ENCODE measurements around the gene UTF1. TPM values are rescaled to one million over a fixed set of nuclear protein-coding genes. Genes with fewer than 3 reads are reported as not detected.

Gene UTF1
- total RNA-seq, 2 donors from 2014 or later = 9.2 TPM; not detected in 1

GRCh38 chr10:133245439-133246235, 15.6 kb downstream of the UTF1 start:
- peaks cover 7% of the 10 kb centered on the region for H3K27me3 ChIP-seq (replicated peaks; ENCODE audit: insufficient read depth)
- 62% methylated on average over 30 of the region's 33 CpGs for WGBS

GRCh38 chr10:133246236-133246626, 16.2 kb downstream of the UTF1 start:
- Histone ChIP-seq H3K9me3 (no peaks in the 10 kb centered on the region), H3K27ac (no peak overlapping the region), H3K36me3 (no peaks in the 10 kb centered on the region), H3K4me3 (no peak overlapping the region), H3K4me1 (replicated peaks) (no peaks in the 10 kb centered on the region), H3K27me3 (replicated peaks; ENCODE audit: insufficient read depth) (peaks cover 7% of the 10 kb centered on the region)
- no peak for DNase-seq (ENCODE audit: low spot score)
- intact Hi-C loops (cut with DNase I) = no loop called here
- 66% methylated on average over 12 of the region's 12 CpGs for WGBS
- no peak for TF ChIP-seq POLR2AphosphoS5 (IDR thresholded peaks at IDR 0.05)
- TF ChIP-seq CTCF (IDR thresholded peaks at IDR 0.05) = no peak
- TF ChIP-seq POLR2A (IDR thresholded peaks at IDR 0.05) = no peak

More at GRCh38 chr10:133245439-133246235, 15.6 kb downstream of the UTF1 start:
- no peak overlapping the region for H3K4me3 ChIP-seq
- no peak overlapping the region for H3K27ac ChIP-seq
- H3K9me3 ChIP-seq = no peaks in the 10 kb centered on the region
- no peak for TF ChIP-seq POLR2A (IDR thresholded peaks at IDR 0.05)
- TF ChIP-seq CTCF (IDR thresholded peaks at IDR 0.05) = no peak
- TF ChIP-seq POLR2AphosphoS5 (IDR thresholded peaks at IDR 0.05) = no peak
- no peaks in the 10 kb centered on the region for H3K36me3 ChIP-seq
- H3K4me1 ChIP-seq (replicated peaks) = no peaks in the 10 kb centered on the region
- DNase-seq (ENCODE audit: low spot score) = no peak
- intact Hi-C loops (cut with DNase I) = no loop called here

DNA sequence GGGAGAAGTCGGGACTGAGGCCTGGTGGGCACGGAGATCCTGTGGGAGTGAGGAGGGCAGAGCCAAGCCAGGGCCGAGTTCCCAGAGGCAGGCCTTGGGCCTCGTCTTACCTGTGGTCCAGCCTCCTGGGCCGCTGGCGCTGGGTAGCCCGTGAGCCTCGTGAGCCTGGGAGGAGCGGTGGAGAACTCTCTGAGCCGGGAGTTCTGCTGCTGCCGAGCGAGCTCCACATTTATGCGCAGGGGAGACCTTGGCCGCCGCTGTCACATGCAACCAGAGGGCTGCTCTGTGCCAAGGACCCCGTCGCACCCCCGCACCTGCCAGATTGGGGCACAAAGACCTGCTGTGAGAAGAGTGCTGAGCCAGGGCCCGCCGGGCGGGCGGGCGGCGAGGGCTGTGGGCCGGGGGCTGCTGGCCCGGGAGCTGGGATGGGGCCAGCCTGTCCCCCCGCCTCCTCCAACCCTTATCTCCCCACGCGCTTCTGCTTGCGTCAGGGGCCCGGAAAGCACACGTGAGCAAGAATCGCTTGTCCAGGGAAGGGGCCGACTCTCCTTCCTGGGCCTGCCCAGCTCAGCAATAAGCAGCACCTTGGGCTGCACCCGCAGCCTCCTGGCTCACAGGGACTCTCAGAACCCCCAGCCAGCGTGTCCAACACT, 17.8 kb downstream of the UTF1 start:
- H3K4me3 ChIP-seq = no peak overlapping the region
- intact Hi-C loops (cut with DNase I) = no loop called here
- no peaks in the 10 kb centered on the region for H3K9me3 ChIP-seq
- H3K4me1 ChIP-seq (replicated peaks) = no peaks in the 10 kb centered on the region
- no peaks in the 10 kb centered on the region for H3K36me3 ChIP-seq
- peaks cover 7% of the 10 kb centered on the region for H3K27me3 ChIP-seq (replicated peaks; ENCODE audit: insufficient read depth)
- 80% methylated on average over 34 of the region's 36 CpGs for WGBS
- DNase-seq (ENCODE audit: low spot score) = no peak
- no peak overlapping the region for H3K27ac ChIP-seq
- TF ChIP-seq POLR2AphosphoS5 (IDR thresholded peaks at IDR 0.05) (no peak), POLR2A (IDR thresholded peaks at IDR 0.05) (no peak), CTCF (IDR thresholded peaks at IDR 0.05) (no peak)

DNA sequence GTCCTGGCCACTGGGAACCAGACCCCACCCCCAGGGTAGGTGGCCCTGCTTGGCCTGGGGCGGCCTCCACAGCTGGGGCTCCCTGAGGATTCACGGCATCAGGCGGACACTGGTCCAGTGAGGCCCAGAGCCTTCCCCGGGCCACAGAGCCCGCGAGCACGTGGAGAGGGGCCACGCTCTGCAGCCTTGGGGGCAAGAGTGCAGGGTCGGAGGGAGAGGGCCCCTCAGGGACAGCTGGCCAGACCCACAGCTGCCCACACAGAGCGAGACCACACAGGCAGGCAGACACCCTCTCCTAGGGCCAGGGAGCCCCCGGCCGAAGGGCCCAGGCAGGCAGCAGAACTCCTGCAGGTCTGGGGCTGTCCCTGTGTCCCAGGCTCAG, 18.3 kb downstream of the UTF1 start:
- Histone ChIP-seq H3K4me3 (no peak overlapping the region), H3K27ac (no peak overlapping the region), H3K27me3 (replicated peaks; ENCODE audit: insufficient read depth) (peaks cover 7% of the 10 kb centered on the region), H3K4me1 (replicated peaks) (no peaks in the 10 kb centered on the region), H3K9me3 (no peaks in the 10 kb centered on the region), H3K36me3 (no peaks in the 10 kb centered on the region)
- no peak for TF ChIP-seq CTCF (IDR thresholded peaks at IDR 0.05)
- no peak for TF ChIP-seq POLR2A (IDR thresholded peaks at IDR 0.05)
- TF ChIP-seq POLR2AphosphoS5 (IDR thresholded peaks at IDR 0.05) = no peak
- DNase-seq (ENCODE audit: low spot score) = no peak
- intact Hi-C loops (cut with DNase I) = no loop called here
- WGBS = 76% methylated on average over 5 of the region's 12 CpGs

Measured in prostate gland (tissue), 2 donors.